Immature natural killer cell (primary cell): ENCODE measurements around the gene CCL28. TPM values are rescaled to one million over a fixed set of nuclear protein-coding genes. Genes with fewer than 3 reads are reported as not detected.

Experiments
- DNase-seq, 3 donors: peaks; one replicate each; pipeline ENCODE4 v3.0.0; 2022; ENCODE audit warnings: mixed read lengths in 1 of 3
- H3K27ac Mint-ChIP-seq, 6 donors: one replicate each; pipeline ENCODE4 v1.8.0; 2020; ENCODE audit warnings: mixed read lengths in 6 of 6, mild to moderate bottlenecking in 5 of 6, inconsistent platforms in 4 of 6, moderate library complexity in 3 of 6
- H3K27me3 Mint-ChIP-seq, 3 donors: one replicate each; pipeline ENCODE4 v1.8.0; 2020 to 2021; ENCODE audit warnings: low read depth in 3 of 3, mild to moderate bottlenecking in 3 of 3, mixed read lengths in 3 of 3, moderate library complexity in 3 of 3, inconsistent platforms in 1 of 3
- H3K36me3 Mint-ChIP-seq, 3 donors: one replicate each; pipeline ENCODE4 v1.8.0; 2020; ENCODE audit warnings: mixed read lengths in 3 of 3, inconsistent platforms in 2 of 3, mild to moderate bottlenecking in 2 of 3
- H3K4me1 Mint-ChIP-seq, 2 donors: one replicate each; pipeline ENCODE4 v1.8.0; 2020; ENCODE audit warnings: inconsistent platforms in 2 of 2, mild to moderate bottlenecking in 2 of 2, mixed read lengths in 2 of 2, moderate library complexity in 1 of 2
- H3K4me3 Mint-ChIP-seq, 5 donors: one replicate each; pipeline ENCODE4 v1.8.0; 2020; ENCODE audit warnings: mild to moderate bottlenecking in 5 of 5, mixed read lengths in 5 of 5, inconsistent platforms in 3 of 5, moderate library complexity in 3 of 5
- H3K9me3 Mint-ChIP-seq, 6 donors: one replicate each; pipeline ENCODE4 v1.8.0; 2020; ENCODE audit warnings: mild to moderate bottlenecking in 6 of 6, mixed read lengths in 6 of 6, inconsistent platforms in 4 of 6, moderate library complexity in 3 of 6
- polyA plus RNA-seq, 3 donors: library from polyadenylated mRNA; unstranded; fragments of 300-500 nt; fragmentation: Illumina TruSeq; gene quantifications; one replicate each; pipeline ENCODE4 v1.2.3, GENCODE V29; 2021

The CCL28 gene
- polyA plus RNA-seq, 3 donors from 2014 or later: 5.0 to 12.1 (median 8.6) TPM

GRCh38 chr5:43362725-43363435 is 49.3 kb downstream of the CCL28 start:
- DNase-seq: no peak
- no peak overlapping the region for H3K27ac Mint-ChIP-seq
- H3K27me3 Mint-ChIP-seq: peaks cover 0 to 4% (median 0%) of the 10 kb centered on the region in 3 donors
- no peaks in the 10 kb centered on the region for H3K4me1 Mint-ChIP-seq
- peaks cover 0 to 6% (median 2%) of the 10 kb centered on the region in 6 donors for H3K9me3 Mint-ChIP-seq
- peaks cover 4 to 7% (median 5%) of the 10 kb centered on the region in 3 donors for H3K36me3 Mint-ChIP-seq
- H3K4me3 Mint-ChIP-seq: no peak overlapping the region

- Mint-ChIP-seq H3K27ac (no peak overlapping the region), H3K36me3 (peaks cover 0 to 3% (median 0%) of the 10 kb centered on the region in 3 donors), H3K27me3 (peaks cover 3 to 6% (median 6%) of the 10 kb centered on the region in 3 donors), H3K4me1 (no peaks in the 10 kb centered on the region), H3K4me3 (no peak overlapping the region), H3K9me3 (peaks cover 0 to 6% (median 2%) of the 10 kb centered on the region in 6 donors)
- no peak for DNase-seq
These were observed 53.5 kb downstream of the CCL28 start for GRCh38 chr5:43358726-43359125.

DNA sequence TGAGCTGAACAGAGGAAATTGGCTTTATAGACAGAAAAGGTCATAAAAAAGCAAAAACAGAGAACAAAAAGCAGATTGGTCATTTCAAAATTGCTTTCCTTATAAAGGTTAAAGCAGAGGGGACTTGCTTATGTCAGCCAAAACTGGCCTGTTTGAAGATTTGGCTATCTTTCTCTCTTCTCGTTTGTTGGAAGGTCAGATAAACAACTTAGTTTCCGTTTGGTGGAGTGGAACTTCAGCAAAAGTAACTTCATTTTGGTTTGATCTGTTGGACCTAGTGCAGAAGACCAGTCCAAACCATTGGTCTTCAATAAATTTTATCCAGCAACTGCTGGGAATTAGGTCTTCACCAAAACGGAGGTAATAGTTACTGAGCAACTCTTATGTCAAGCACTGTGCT is 53.9 kb downstream of the CCL28 start:
- H3K27ac Mint-ChIP-seq: no peak overlapping the region
- H3K9me3 Mint-ChIP-seq: peaks cover 0 to 6% (median 2%) of the 10 kb centered on the region in 6 donors
- H3K4me3 Mint-ChIP-seq: no peak overlapping the region
- DNase-seq: no peak
- no peaks in the 10 kb centered on the region for H3K4me1 Mint-ChIP-seq
- H3K27me3 Mint-ChIP-seq: peaks cover 3 to 6% (median 6%) of the 10 kb centered on the region in 3 donors
- peaks cover 0 to 3% (median 0%) of the 10 kb centered on the region in 3 donors for H3K36me3 Mint-ChIP-seq

DNA sequence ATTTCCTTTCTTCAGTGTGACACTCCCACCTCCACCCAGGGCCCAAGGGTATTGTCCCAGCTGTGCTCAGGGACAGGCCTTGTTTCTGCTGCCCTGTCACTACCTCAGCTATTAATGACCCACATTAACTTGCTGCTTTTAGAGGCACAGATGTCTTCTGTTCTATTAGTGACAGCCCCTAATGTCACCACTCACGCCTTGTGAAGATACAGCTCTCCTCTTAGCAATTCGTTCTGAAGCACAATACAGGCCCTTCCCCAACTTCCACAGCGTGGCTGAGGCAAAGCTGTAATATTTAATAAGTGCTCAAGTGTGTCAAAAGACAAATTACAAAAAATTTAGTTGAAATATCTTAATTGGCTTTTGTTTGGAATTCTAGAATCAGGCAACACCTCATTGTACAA is 54.3 kb downstream of the CCL28 start:
- no peaks in the 10 kb centered on the region for H3K4me1 Mint-ChIP-seq
- peaks cover 0 to 3% (median 0%) of the 10 kb centered on the region in 3 donors for H3K36me3 Mint-ChIP-seq
- DNase-seq: no peak
- no peak overlapping the region for H3K27ac Mint-ChIP-seq
- H3K27me3 Mint-ChIP-seq: peaks cover 3 to 6% (median 6%) of the 10 kb centered on the region in 3 donors
- no peak overlapping the region for H3K4me3 Mint-ChIP-seq
- peaks cover 0 to 6% (median 2%) of the 10 kb centered on the region in 6 donors for H3K9me3 Mint-ChIP-seq

GRCh38 chr5:43357067-43357466 is 55.1 kb downstream of the CCL28 start:
- H3K27me3 Mint-ChIP-seq: peaks cover 3 to 6% (median 6%) of the 10 kb centered on the region in 3 donors

GRCh38 chr5:43354774-43355173 is 57.4 kb downstream of the CCL28 start:
- no peak for DNase-seq
- Mint-ChIP-seq H3K27ac (no peak overlapping the region), H3K4me1 (no peaks in the 10 kb centered on the region), H3K4me3 (no peak overlapping the region), H3K9me3 (peaks cover 0 to 5% (median 2%) of the 10 kb centered on the region in 6 donors), H3K27me3 (peaks cover 3 to 9% (median 6%) of the 10 kb centered on the region in 3 donors), H3K36me3 (peaks cover 0 to 3% (median 0%) of the 10 kb centered on the region in 3 donors)

More at GRCh38 chr5:43357067-43357466, 55.1 kb downstream of the CCL28 start:
- Mint-ChIP-seq H3K4me1 (no peaks in the 10 kb centered on the region), H3K4me3 (no peak overlapping the region), H3K9me3 (peaks cover 0 to 6% (median 2%) of the 10 kb centered on the region in 6 donors), H3K36me3 (peaks cover 0 to 3% (median 0%) of the 10 kb centered on the region in 3 donors), H3K27ac (no peak overlapping the region)
- no peak for DNase-seq

- no peak for DNase-seq
- Mint-ChIP-seq H3K36me3 (peaks cover 0 to 3% (median 0%) of the 10 kb centered on the region in 3 donors), H3K27ac (no peak overlapping the region), H3K27me3 (peaks cover 3 to 11% (median 9%) of the 10 kb centered on the region in 3 donors), H3K4me1 (no peaks in the 10 kb centered on the region), H3K4me3 (no peak overlapping the region), H3K9me3 (peaks cover 0 to 2% (median 0%) of the 10 kb centered on the region in 6 donors)
These were observed 58.5 kb downstream of the CCL28 start for GRCh38 chr5:43353668-43354067.

DNA sequence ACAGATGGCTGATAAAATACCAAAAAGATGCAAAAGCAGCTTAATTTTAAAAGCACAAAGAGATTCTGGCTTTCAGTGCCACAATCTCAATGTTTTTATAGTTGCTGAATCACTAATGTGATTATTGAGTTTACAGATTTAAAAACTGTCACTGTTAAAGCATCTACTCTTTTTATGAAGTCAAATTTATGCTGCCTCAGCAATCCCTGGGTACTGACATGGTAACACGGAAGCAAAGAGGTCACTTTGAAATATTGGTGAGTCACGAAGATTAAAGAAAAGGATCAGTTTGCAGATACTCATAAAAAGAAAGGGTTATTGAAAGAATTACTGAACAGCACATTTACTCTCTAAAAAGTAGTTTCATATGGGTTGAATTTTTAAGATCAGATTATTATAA is 59.3 kb downstream of the CCL28 start:
- no peak for DNase-seq
- Mint-ChIP-seq H3K4me3 (no peak overlapping the region), H3K9me3 (peaks cover 0 to 2% (median 0%) of the 10 kb centered on the region in 6 donors), H3K27me3 (peaks cover 3 to 11% (median 9%) of the 10 kb centered on the region in 3 donors), H3K36me3 (peaks cover 0 to 3% (median 0%) of the 10 kb centered on the region in 3 donors), H3K27ac (no peak overlapping the region), H3K4me1 (no peaks in the 10 kb centered on the region)

- Mint-ChIP-seq H3K27ac (no peak overlapping the region), H3K4me1 (no peaks in the 10 kb centered on the region), H3K4me3 (no peak overlapping the region), H3K9me3 (peaks cover 0 to 2% (median 0%) of the 10 kb centered on the region in 6 donors), H3K36me3 (peaks cover 0 to 3% (median 0%) of the 10 kb centered on the region in 3 donors), H3K27me3 (peaks cover 3 to 9% (median 9%) of the 10 kb centered on the region in 3 donors)
- no peak for DNase-seq
These were observed 60.1 kb downstream of the CCL28 start for GRCh38 chr5:43352131-43352530.

- Mint-ChIP-seq H3K4me1 (no peaks in the 10 kb centered on the region), H3K4me3 (no peak overlapping the region), H3K9me3 (peaks cover 0 to 9% (median 0%) of the 10 kb centered on the region in 6 donors), H3K36me3 (peaks cover 0 to 3% (median 0%) of the 10 kb centered on the region in 3 donors), H3K27me3 (peaks cover 3 to 11% (median 9%) of the 10 kb centered on the region in 3 donors), H3K27ac (no peak overlapping the region)
- no peak for DNase-seq
These were observed 63.3 kb downstream of the CCL28 start for GRCh38 chr5:43348861-43349363.

DNA sequence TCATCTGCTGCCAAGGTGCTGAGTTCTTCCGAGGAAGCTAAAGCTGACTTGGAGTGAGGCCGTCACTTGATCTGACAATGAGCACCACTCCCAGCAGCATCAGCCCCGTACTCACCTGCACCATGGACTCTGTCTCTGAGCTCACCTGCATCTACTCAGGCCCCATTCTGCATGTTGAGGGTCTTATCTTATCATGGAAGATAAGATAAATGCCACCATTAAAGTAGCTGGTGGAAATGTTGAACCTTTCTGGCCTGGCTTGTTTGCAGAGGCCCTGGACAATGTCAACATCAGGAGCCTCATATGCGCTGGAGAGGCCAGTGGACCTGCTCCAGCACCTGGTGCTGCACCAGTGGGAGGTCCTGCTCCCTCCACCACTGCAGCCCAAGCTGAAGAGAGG is 64.0 kb downstream of the CCL28 start:
- H3K27me3 Mint-ChIP-seq: peaks cover 4 to 11% (median 9%) of the 10 kb centered on the region in 3 donors
- H3K4me1 Mint-ChIP-seq: no peaks in the 10 kb centered on the region
- H3K9me3 Mint-ChIP-seq: peaks cover 0 to 12% (median 0%) of the 10 kb centered on the region in 6 donors
- peaks cover 0 to 4% (median 0%) of the 10 kb centered on the region in 3 donors for H3K36me3 Mint-ChIP-seq
- no peak overlapping the region for H3K27ac Mint-ChIP-seq
- DNase-seq: no peak
- no peak overlapping the region for H3K4me3 Mint-ChIP-seq

DNA sequence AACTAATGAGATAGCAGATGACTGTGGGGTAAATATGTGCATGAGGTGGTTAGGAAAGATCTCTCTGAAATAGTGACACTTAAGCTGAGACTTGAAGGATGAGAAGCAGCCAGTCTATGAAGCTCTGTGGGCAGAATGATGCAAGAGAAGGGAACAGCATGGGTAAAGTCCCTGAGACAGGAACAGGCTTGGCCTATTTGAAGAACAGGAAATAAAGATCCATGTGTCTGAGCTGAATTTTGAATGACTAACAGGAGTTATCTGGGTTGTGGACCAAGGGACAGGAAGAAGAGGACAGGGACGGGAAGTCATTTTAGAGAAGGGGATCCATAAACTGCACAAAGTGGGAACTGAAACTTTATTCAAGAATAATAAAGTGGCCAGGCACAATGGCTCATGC is 73.3 kb downstream of the CCL28 start:
- Mint-ChIP-seq H3K4me1 (no peaks in the 10 kb centered on the region), H3K27ac (no peak overlapping the region), H3K27me3 (peaks cover 2 to 16% (median 8%) of the 10 kb centered on the region in 3 donors), H3K9me3 (peaks cover 3 to 29% (median 11%) of the 10 kb centered on the region in 6 donors), H3K36me3 (peaks cover 3 to 7% (median 4%) of the 10 kb centered on the region in 3 donors), H3K4me3 (no peak overlapping the region)
- no peak for DNase-seq

DNA sequence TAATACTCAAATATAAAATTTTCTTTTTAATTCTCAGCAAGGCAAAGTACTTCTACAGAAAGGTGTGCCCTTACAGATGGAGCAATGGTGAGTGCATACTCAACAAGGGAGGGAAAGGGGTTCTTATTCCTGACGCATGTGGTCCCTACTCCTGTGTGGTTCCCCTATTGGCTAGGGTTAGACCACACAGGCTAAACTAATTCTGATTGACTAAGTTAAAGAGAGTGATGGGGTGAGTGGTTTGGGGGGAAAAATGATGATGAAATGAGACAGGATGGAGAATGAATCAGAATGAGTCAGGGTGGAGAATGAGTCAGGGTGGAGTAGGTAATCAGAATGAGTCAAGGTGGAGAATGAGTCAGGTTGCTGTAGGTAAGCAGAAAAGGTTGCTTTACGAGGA is 76.0 kb downstream of the CCL28 start:
- H3K27ac Mint-ChIP-seq: no peak overlapping the region
- no peaks in the 10 kb centered on the region for H3K4me1 Mint-ChIP-seq
- peaks cover 3 to 29% (median 10%) of the 10 kb centered on the region in 6 donors for H3K9me3 Mint-ChIP-seq
- H3K27me3 Mint-ChIP-seq: peaks cover 2 to 15% (median 13%) of the 10 kb centered on the region in 3 donors
- H3K36me3 Mint-ChIP-seq: peaks cover 3 to 12% (median 4%) of the 10 kb centered on the region in 3 donors
- DNase-seq: no peak
- H3K4me3 Mint-ChIP-seq: no peak overlapping the region

DNA sequence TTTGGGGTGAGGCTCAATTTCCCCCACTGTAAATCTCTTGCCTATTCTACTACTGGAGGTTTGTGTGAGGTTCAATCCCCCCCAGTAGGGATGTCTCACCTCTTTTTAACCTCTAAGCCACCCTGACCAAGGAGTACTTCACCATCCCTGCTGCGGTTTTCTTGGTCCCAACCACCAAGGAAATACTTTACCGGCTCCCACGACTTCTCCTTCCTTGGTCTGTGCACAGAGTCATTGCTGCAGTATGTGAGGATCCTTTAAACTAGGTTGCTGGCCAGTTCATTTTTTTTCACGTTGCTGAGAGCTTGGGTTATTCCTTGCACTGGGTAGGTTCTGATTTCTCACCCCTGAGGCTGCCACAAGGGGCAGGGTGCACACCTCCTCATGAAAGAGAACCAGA is 76.5 kb downstream of the CCL28 start:
- Mint-ChIP-seq H3K4me1 (no peaks in the 10 kb centered on the region), H3K36me3 (peaks cover 3 to 12% (median 4%) of the 10 kb centered on the region in 3 donors), H3K9me3 (peaks cover 3 to 29% (median 10%) of the 10 kb centered on the region in 6 donors), H3K4me3 (no peak overlapping the region), H3K27me3 (peaks cover 2 to 15% (median 13%) of the 10 kb centered on the region in 3 donors), H3K27ac (no peak overlapping the region)
- no peak for DNase-seq
